Activated effector memory CD4-positive, alpha-beta T cell treated with anti-CD3 and anti-CD28 coated beads, Interleukin-2, amount 50 U/mL, for 16 hours (primary cell): ENCODE measurements around the gene LSM2.
"Not testable (repeated sequence)": the region's sequence is repeated elsewhere in the genome, so short reads cannot be mapped to it uniquely, and the experiment has no call there.

ENCODE experiments used
- DNase-seq: peaks from one replicate; pipeline ENCODE4 v3.0.0-alpha.2; 2020

LSM2 gene

GRCh38 chr6:31806470-31807272 lies at the start of gene LSM2:
LSM2 (minus strand) TSS chr6:31806966; CDS start chr6:31806757, 209 bp downstream.
- DNase-seq: peak; percentile 99

- DNase-seq: not testable (repeated sequence)
These were observed 45.4 kb upstream of the LSM2 start for GRCh38 chr6:31851980-31852718.

GRCh38 chr6:31851485-31851832 lies 44.7 kb upstream of the LSM2 start:
- DNase-seq: no peak

GRCh38 chr6:31850765-31851484 lies 44.2 kb upstream of the LSM2 start:
- no peak for DNase-seq

- DNase-seq: no peak
These were observed 40.7 kb upstream of the LSM2 start for GRCh38 chr6:31847276-31847978.

GRCh38 chr6:31844507-31844906 lies 37.7 kb upstream of the LSM2 start:
- no peak for DNase-seq

GRCh38 chr6:31842053-31842452 lies 35.3 kb upstream of the LSM2 start:
- DNase-seq: no peak

- not testable (repeated sequence) for DNase-seq
These were observed 33.0 kb upstream of the LSM2 start for GRCh38 chr6:31839779-31840126.

- no peak for DNase-seq
These were observed 32.2 kb upstream of the LSM2 start for GRCh38 chr6:31838968-31839367.

GRCh38 chr6:31838114-31838553 lies 31.4 kb upstream of the LSM2 start:
- DNase-seq: not testable (repeated sequence)

GRCh38 chr6:31837369-31838113 lies 30.8 kb upstream of the LSM2 start:
- no peak for DNase-seq

- DNase-seq: no peak
These were observed 30.0 kb upstream of the LSM2 start for GRCh38 chr6:31836474-31837368.

- no peak for DNase-seq
These were observed 29.3 kb upstream of the LSM2 start for GRCh38 chr6:31836047-31836473.

- DNase-seq: peak; percentile 92
These were observed 27.8 kb upstream of the LSM2 start for GRCh38 chr6:31834367-31835250.

GRCh38 chr6:31831350-31832215 lies 24.8 kb upstream of the LSM2 start:
- no peak for DNase-seq

GRCh38 chr6:31830886-31831335 lies 24.1 kb upstream of the LSM2 start:
- DNase-seq: no peak

- no peak for DNase-seq
These were observed 23.0 kb upstream of the LSM2 start for GRCh38 chr6:31829633-31830283.
